NCI-H1105 treated with DMSO at 0.1 percent for 48 hours (cell line): Measurements from ENCODE around the gene LHFPL4.
"Not testable (repeated sequence)": the region's sequence is repeated elsewhere in the genome, so short reads cannot be mapped to it uniquely, and the experiment has no call there.

Experiments used
- DNase-seq: peaks from one replicate; lab custom pipeline; 2025; lab: John Stamatoyannopoulos, UW

Gene LHFPL4

GRCh38 chr3:9536212-9536611 is 17.4 kb downstream of the LHFPL4 start:
- no peak for DNase-seq

DNA sequence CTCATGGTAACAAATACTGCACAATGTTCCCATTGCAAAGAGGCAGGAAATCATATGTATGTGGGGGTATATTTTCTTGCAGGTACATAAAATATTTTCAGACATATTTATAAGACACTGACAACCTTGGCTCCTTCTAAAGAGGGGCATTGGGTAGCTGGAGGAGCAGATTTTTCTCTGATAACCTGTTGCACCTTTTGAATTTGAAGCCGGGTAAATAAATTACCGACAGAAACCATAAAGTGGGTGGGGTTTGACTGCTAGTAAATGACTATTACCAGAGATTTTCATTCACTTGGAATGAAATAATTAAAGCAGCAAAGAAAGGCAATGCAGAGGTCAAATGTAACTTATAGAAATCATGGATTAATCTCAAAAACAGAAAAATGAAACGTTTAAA is 19.2 kb downstream of the LHFPL4 start:
- no peak for DNase-seq

- no peak for DNase-seq
Measured at GRCh38 chr3:9525078-9525477, 28.5 kb downstream of the LHFPL4 start.

DNA sequence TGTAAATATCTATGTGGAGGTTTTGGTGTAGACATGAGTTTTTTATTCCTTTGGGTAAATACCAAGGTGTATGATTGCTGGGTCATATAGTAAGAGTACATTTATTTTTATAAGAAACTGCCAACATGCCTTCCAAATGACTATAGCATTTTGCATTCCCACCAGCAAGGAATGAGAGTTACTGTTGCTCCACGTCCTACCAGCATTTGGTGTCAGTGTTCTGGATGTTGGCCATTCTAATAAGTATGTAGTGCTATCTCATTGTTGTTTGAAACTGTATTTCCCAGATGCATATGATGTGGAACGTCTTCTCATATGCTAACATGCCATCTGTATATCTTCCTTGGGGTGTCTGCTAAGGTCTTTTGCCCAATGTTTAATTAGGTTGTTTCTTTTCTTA is 38.7 kb downstream of the LHFPL4 start:
- no peak for DNase-seq

DNA sequence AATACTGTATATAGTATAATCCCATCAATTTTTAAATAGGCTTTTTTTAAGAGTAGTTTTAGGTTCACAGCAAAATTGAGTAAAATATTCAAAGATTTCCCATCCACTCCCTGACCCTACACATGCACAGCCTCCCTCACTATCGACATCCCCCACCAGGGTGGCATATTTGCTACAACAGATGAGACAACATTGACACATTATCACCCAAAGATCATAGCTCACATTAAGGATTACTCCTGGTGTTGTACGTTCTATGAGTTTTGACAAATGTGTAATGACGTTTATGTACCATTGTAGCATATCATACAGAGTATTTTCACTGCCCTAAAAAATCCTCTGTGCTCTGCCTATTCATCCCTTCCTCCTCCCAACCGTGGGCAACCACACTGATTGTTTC is 39.3 kb downstream of the LHFPL4 start:
- DNase-seq = no peak

GRCh38 chr3:9512456-9513045 is 41.1 kb downstream of the LHFPL4 start:
- DNase-seq = no peak

DNA sequence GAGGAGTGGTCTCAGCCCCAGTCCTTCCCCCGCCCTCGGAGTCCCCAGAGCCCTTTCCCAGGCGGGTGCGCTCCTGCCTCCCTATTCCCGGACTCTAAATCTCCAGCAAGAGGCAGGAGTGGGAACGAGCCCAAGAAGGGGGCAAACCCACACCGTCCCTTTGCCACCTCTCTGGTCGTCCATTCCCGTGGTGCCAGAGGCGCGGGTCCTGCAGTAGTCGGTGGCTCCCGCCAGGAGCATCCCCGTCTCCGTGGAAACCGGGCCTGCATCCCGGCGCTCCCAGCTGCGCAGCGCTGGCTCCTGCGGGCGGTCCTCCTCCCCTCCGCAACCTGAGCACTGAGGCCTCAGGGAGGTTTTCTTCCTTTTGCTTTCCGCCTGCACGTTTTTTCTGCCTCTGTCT is 44.8 kb downstream of the LHFPL4 start:
- no peak for DNase-seq

- no peak for DNase-seq
Measured at GRCh38 chr3:9507586-9508578, 45.7 kb downstream of the LHFPL4 start.

DNA sequence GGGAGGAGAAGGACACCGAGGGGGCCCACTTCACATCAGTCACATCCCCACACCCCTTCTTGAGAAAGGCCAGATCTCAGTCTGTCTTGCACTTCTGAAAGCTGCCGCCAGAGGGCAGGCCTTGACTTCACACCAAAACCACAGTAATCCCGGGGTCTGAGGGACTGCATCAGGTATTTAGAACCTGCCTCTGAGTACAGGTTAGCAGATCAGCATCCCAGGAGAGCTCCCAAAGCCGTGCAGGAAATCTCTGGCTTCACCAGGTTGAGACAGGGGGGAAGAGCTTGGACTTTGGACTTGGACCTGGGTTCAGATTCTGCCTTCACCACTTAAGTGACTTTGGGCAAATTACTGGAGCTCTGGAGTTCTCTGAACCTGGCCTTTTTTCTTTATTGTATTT is 50.3 kb downstream of the LHFPL4 start:
- peak; percentile 46 for DNase-seq

GRCh38 chr3:9501226-9501625 is 52.4 kb downstream of the LHFPL4 start:
- DNase-seq = no peak

DNA sequence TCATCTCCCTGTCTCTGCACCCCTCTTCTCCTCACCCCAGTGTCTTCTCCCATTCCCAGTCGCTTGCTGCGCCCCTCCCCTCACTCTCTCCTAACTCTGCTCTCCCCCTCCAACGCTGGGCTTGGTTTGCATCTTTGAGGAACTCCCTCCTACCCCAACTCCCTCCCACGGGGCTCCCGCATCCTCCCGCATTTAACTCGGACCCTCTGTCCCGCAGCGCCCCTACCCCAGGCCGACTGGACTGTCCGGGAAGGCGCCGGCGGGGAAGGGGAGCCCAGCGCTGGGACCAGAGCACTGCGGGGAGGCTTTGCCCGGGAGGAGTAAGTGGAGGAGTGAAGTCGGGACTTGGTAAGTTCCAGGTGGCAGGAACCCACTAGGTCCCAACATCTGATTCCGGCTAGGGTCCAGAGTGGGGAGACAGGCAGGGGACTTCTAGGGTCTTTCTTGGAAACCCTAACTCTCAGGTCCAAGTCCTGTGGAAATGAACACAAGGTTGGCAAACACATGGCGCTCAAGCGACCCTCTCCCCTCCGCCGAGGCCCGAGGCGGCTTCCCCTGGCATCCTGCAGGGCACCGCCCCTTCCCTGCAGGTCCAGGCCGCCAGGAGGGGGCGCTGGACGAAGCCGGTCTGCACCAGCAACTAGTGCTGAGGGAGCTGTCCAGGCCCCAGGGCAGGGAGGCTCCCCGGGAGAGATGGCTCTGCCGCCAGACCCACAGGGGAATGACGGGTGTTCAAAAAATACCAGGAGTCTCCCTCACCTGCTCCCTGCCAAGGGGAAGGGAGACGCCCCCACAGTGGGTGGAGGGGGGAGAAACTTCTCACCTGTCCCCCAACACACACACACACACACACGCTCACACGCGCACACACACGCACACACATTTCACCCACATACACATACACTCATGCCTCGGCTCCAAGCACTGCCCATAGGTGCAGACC is 53.2 kb downstream of the LHFPL4 start:
- no peak for DNase-seq

DNA sequence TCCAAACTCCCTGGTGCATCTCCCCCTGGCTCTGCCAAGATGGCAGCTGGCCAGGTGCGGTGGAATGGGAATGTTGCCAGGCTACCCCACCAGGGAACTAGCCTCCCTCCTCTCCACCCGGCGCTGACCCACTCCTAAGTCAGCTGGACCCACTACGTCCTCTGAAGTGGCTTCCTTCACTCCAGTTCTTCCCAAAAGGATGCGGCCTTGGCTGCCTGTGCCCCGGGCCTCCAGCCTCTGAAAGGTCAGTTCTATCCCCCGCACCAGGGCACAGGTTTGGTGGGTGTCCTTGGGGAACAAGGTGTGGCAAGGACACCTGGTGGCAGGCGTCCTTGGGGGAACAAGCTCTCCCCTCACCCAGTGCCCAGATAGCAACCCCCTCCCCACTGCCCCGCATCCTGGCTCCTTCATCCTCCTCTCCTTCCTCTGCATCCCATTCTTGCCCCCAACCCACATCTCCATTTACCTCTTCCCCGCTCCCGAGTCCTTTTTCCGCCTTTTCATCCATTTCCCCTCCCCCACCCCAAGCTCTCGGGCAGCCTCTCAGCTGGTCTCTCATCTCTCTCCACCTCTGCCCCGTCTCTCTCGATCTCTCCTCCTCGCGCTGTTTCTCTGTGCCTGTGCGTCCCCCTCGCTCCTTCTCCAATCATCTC is 54.0 kb downstream of the LHFPL4 start:
- DNase-seq = no peak

- DNase-seq = no peak
Measured at GRCh38 chr3:9498781-9499180, 54.8 kb downstream of the LHFPL4 start.

DNA sequence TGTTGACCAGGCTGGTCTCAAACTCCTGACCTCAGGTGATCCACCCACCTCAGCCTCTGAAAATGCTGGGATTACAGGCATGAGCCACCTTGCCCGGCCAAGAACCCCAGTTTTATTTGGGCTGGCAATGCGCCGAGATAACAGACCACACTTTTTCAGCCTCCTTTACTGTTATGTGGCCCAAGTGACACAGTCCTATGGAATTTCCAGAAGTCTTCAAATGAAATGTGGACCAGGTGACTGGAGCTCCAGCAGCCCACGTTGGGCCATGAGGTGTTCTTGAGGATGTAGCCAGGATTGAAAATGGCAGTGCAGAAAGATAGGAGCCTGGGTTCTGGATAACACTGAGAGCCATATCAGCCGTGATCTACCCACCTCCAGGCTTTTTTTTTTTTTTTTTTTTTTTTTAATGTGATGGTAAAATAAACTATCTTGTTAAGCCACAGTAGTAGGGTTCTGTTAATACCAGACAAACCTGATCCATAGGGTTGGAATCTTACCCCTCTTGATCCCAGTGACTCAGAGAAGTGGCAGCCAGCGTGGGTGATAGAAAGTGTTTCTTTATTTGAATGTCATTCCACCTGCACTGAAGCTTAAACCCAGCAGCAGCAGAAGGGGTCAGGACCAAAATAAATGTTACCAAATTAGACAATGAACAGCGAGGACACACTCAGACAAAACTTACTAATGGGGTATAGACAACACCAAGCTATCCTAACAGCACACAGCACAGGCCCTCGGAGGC is 55.6 kb downstream of the LHFPL4 start:
- DNase-seq = no peak

DNA sequence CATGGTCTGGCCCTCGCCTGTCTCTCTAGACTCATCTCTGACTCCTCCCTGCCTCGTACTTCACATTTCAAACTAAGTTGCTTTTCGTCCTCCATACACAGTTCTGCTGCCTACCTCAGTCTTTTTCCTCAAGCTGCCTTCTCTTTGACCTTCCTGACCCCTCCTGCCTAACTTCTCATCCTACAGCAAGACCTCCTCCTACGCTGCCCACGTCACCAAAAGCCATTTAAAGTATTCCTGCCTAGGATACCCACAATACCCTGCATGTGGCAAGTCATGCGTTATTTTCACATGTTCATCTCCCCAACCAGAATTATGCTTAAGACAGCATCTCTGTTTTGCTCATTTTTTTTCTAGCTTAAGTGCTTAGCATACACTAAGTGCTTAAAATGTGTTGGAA is 56.7 kb downstream of the LHFPL4 start:
- DNase-seq = no peak

- not testable (repeated sequence) for DNase-seq
Measured at GRCh38 chr3:9494036-9494435, 59.6 kb downstream of the LHFPL4 start.

- no peak for DNase-seq
Measured at GRCh38 chr3:9491506-9491905, 62.1 kb downstream of the LHFPL4 start.

DNA sequence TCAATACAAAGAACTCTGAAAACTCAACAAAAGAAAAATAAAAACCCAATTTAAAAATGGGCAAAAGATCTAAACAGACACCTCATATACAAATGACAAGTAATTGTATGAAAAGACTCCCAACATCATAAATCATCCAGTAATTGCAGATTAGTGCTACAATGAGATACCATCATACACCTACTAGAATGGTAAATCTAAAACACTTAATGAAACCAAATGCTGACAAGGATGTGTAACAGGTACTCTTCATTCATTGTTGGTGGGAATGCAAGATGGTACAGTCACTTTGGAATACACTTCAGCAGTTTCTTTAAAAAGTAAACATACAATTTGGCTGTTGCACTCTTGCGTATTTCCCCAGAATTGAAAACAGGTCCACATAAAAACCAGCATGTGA is 68.4 kb downstream of the LHFPL4 start:
- no peak for DNase-seq

GRCh38 chr3:9480265-9480664 is 73.4 kb downstream of the LHFPL4 start:
- no peak for DNase-seq

DNA sequence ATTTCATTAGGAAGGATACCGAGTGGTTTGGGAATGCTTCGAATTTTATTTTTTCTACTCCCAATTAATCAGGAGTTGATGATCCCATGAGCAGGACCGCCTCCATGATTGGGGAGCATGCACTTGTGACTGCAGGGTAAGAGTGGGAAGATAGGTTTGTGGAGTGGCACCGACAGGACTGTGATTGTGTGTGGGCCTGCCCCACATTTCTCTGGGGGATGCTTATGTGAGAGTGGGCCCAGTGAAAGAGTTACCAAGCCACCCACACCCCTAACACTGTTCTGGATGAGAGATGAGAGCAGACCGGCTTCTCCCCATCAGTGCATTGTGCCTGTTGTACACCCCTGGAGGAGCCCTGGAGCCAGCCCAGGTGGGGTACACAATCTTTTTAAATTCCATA is 76.7 kb downstream of the LHFPL4 start:
- no peak for DNase-seq

- DNase-seq = no peak
Measured at GRCh38 chr3:9474482-9474881, 79.1 kb downstream of the LHFPL4 start.
